Mucosa of descending colon (tissue), 3 donors: Measurements from ENCODE around the gene RDH14. TPM values are rescaled to one million over a fixed set of nuclear protein-coding genes. Genes with fewer than 3 reads are reported as not detected.

Experiments used
- ATAC-seq: fragments of 200-7000 bp; cut with Tn5 transposase; one replicate; pipeline ENCODE4 v1.9.1; 2020; ENCODE audit warnings: mild to moderate bottlenecking, moderate library complexity
- DNase-seq, 3 donors: peaks; one replicate each; pipeline ENCODE4 v3.0.0-alpha.2; 2020
- H3K36me3 ChIP-seq: fragments of 200-600 bp; one replicate; pipeline ENCODE4 v1.8.0; 2021; ENCODE audit warnings: low read depth, mild to moderate bottlenecking
- H3K4me1 ChIP-seq: fragments of 200-600 bp; one replicate; pipeline ENCODE4 v1.8.0; 2021; ENCODE audit warnings: low read depth, mild to moderate bottlenecking
- H3K4me3 ChIP-seq: fragments of 200-600 bp; one replicate; pipeline ENCODE4 v1.8.0; 2021; ENCODE audit warnings: mild to moderate bottlenecking
- H3K9me3 ChIP-seq: fragments of 200-600 bp; one replicate; pipeline ENCODE4 v1.8.0; 2021; ENCODE audit warnings: mild to moderate bottlenecking
- intact Hi-C, 2 donors: fragments of 100-400 bp; cut with DNase I in 1 of 2; cut with micrococcal nuclease in 1 of 2; formaldehyde crosslinking; loops; one replicate each; pipeline versions ENCODE4 v1.11.0 to v1.11.1; 2022; cut with DNase I, micrococcal nuclease
- total RNA-seq, 3 donors: library from RNA; stranded (reverse); fragmentation: NEBNext Ultra II Directional in 2 of 3; extraction: Animal tissue kit (Norgen Biotek cat#: 25700) in 2 of 3; gene quantifications; one replicate each; pipeline versions ENCODE4 v1.2.1 to v1.2.4, GENCODE V29; 2021 to 2023
- TF ChIP-seq, protein P1 (sequence below): fragments of 200-600 bp; IDR thresholded peaks from one replicate; pipeline ENCODE4 v1.8.0; 2022; ENCODE audit warnings: antibody characterized with exemption, mild to moderate bottlenecking
- donor health status: DM: no; HTN: no; CAD: no; lungs with moderate emphysema.
- donor health status: DM: no; HTN: no; CAD: no.
- donor health status: DM: no; HTN: yes; CAD: no.

RDH14 gene
- total RNA-seq, 3 donors from 2014 or later = 16.2 to 25.3 (median 17.1) TPM

DNA sequence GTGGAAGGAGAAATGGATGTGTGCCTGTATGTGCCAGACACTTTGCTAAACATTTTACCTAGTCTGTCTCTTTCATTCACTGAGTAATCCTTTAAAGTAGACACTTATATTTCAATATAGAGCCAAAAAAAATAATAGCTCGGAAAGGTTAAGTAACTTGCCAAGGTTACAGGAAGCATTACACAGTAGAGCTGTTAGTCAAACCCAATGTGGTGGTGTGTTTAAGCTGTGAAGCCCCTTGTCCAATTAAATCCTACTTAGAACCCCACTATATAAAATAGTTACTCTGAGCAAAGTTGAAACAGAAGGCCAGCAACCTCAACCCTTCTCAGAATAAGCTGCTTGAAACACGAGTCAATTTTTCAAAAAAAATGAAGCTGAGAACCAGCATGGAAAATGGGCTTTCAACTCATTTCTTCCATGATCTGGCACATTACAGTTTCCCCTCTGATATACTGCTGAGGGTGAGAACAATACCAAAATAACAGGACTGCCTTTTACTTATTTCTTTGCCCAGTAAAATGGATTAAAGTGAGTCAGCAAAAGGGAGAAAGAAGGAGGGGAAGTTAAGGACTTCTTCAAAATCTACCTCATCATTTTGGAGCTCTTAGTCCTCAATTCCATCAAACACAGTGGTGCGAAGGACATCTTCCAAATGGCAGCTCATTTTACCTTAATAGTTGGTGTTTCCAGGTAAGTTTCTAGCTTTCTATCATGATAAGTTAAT lies 7.9 kb downstream of the RDH14 start:
- intact Hi-C loops = no loop called here
- TF ChIP-seq, protein P1, sequence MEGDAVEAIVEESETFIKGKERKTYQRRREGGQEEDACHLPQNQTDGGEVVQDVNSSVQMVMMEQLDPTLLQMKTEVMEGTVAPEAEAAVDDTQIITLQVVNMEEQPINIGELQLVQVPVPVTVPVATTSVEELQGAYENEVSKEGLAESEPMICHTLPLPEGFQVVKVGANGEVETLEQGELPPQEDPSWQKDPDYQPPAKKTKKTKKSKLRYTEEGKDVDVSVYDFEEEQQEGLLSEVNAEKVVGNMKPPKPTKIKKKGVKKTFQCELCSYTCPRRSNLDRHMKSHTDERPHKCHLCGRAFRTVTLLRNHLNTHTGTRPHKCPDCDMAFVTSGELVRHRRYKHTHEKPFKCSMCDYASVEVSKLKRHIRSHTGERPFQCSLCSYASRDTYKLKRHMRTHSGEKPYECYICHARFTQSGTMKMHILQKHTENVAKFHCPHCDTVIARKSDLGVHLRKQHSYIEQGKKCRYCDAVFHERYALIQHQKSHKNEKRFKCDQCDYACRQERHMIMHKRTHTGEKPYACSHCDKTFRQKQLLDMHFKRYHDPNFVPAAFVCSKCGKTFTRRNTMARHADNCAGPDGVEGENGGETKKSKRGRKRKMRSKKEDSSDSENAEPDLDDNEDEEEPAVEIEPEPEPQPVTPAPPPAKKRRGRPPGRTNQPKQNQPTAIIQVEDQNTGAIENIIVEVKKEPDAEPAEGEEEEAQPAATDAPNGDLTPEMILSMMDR = no peak
- Histone ChIP-seq H3K4me3 (no peak overlapping the region), H3K36me3 (no peaks in the 10 kb centered on the region), H3K4me1 (no peaks in the 10 kb centered on the region), H3K9me3 (no peaks in the 10 kb centered on the region)
- no peak for ATAC-seq
- DNase-seq = no peak

DNA sequence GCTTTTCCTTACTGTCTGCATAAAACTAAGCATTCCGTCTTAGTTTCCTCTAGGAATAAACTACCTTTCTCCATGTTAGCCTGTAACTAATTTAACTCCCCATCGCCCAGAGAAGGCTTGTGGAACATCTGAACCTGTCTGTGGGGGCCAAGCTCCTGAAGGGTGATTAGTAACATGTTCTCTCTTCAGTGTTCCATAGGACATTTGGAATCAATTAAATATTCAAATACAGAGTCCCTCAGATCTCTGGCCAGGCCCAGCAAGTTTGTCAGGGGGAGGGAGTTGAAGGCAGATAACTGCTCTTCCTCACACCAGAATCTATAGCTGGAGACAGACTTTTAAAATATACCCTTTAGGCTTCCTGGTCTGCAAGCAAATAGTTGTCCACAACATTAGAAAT lies 8.8 kb downstream of the RDH14 start:
- Histone ChIP-seq H3K4me1 (no peaks in the 10 kb centered on the region), H3K36me3 (no peaks in the 10 kb centered on the region), H3K9me3 (no peaks in the 10 kb centered on the region), H3K4me3 (no peak overlapping the region)
- DNase-seq (no peak), ATAC-seq (no peak)
- TF ChIP-seq, protein P1 = no peak
- intact Hi-C loops = no loop called here

DNA sequence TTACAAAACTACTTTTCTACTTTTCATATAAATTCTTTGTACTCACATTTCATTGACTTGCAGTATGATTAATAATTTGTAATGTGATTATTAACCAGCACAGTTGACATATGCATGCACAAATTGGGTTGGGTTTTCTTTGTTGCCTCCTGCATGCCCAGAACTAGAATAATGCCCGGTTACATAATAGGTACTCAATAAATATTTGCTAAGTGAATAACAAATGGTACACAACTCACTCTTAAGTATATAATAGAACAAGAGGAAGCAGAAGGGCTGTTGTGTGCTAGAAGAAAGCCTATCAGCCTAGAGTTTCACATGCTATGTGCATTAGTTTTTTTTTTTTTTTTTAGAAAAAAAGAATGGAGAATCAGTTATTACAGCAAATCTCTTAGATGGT lies 9.3 kb downstream of the RDH14 start:
- DNase-seq (no peak), ATAC-seq (no peak)
- TF ChIP-seq, protein P1 = no peak
- Histone ChIP-seq H3K4me3 (no peak overlapping the region), H3K4me1 (no peaks in the 10 kb centered on the region), H3K36me3 (no peaks in the 10 kb centered on the region), H3K9me3 (no peaks in the 10 kb centered on the region)
- intact Hi-C loops = no loop called here

DNA sequence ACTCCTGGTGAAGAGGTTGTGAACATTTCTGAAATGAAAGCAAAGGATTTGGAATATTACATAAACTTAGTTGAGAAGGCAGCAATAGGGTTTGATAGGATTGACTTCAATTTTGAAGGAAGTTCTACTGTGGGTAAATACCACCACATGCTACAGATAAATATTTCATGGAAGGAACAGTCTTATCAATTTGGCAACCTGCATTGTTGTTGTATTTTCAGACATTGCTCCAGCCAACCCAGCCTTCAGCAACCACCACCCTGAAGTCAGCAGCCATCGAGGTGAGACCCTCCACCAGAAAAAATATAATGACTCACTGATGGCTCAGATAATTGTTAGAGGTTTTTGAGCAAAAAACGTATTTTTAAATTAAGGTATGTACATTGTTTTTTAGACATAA lies 10.0 kb downstream of the RDH14 start:
- no peak for DNase-seq
- Histone ChIP-seq H3K9me3 (no peaks in the 10 kb centered on the region), H3K36me3 (no peaks in the 10 kb centered on the region), H3K4me1 (no peaks in the 10 kb centered on the region), H3K4me3 (no peak overlapping the region)
- no peak for ATAC-seq
- TF ChIP-seq, protein P1 = no peak
- intact Hi-C loops = no loop called here

DNA sequence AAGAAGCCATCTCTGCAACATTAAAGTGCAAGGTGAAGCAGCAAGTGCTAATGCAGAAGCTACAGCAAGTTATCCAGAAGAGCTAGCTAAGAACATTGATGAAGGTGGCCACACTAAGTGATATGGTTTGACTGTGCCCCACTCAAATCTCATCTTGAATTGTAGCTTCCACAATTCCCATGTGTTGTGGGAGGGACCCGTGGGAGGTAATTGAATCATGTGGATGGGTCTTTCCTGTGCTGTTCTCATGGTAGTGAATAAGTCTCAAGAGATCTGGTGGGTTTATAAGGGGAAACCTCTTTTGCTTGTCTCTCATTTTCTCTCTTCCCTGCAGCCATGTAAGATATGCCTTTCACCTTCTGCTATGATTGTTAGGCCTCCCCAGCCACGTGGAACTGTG lies 11.4 kb downstream of the RDH14 start:
- no peak for ATAC-seq

More for the DNA sequence above, 11.4 kb downstream of the RDH14 start:
- Histone ChIP-seq H3K4me3 (no peak overlapping the region), H3K4me1 (no peaks in the 10 kb centered on the region), H3K9me3 (no peaks in the 10 kb centered on the region), H3K36me3 (no peaks in the 10 kb centered on the region)
- intact Hi-C loops = no loop called here
- no peak for DNase-seq
- TF ChIP-seq, protein P1 = no peak
